Measurements from ENCODE around the gene SLC26A2. TPM values are rescaled to one million over a fixed set of nuclear protein-coding genes. Genes with fewer than 3 reads are reported as not detected.

The SLC26A2 gene
- total RNA-seq, 1 donor from 2014 or later: 17.4 TPM

- Mint-ChIP-seq H3K4me3 (peak overlapping the region; percentile 95), H3K9me3 (no peaks in the 10 kb centered on the region), H3K27ac (peak overlapping the region; percentile 96), H3K36me3 (no peaks in the 10 kb centered on the region), H3K4me1 (ENCODE audit: unreplicated experiment) (peaks cover 29% of the 10 kb centered on the region), H3K27me3 (no peaks in the 10 kb centered on the region)
- TF ChIP-seq CTCF (conservative IDR thresholded peaks at IDR 0.05): peak; percentile 71
- no peak for DNase-seq (ENCODE audit: extremely low spot score, unreplicated experiment)
Observed at GRCh38 chr5:149959406-149960236, 937 bp upstream of the SLC26A2 start.

GRCh38 chr5:149961186-149961685 lies 678 bp downstream of the SLC26A2 start:
- no peaks in the 10 kb centered on the region for H3K27me3 Mint-ChIP-seq
- no peaks in the 10 kb centered on the region for H3K9me3 Mint-ChIP-seq
- peaks cover 25% of the 10 kb centered on the region for H3K4me1 Mint-ChIP-seq (ENCODE audit: unreplicated experiment)
- no peak for DNase-seq (ENCODE audit: extremely low spot score, unreplicated experiment)
- H3K27ac Mint-ChIP-seq: no peak overlapping the region
- peak overlapping the region; percentile 95 for H3K4me3 Mint-ChIP-seq
- no peak for TF ChIP-seq CTCF (conservative IDR thresholded peaks at IDR 0.05)
- H3K36me3 Mint-ChIP-seq: no peaks in the 10 kb centered on the region

- TF ChIP-seq CTCF (conservative IDR thresholded peaks at IDR 0.05): peak; percentile 71
- Mint-ChIP-seq H3K36me3 (no peaks in the 10 kb centered on the region), H3K27me3 (no peaks in the 10 kb centered on the region), H3K4me3 (peak overlapping the region; percentile 95), H3K9me3 (no peaks in the 10 kb centered on the region), H3K27ac (no peak overlapping the region), H3K4me1 (ENCODE audit: unreplicated experiment) (peaks cover 25% of the 10 kb centered on the region)
- DNase-seq (ENCODE audit: extremely low spot score, unreplicated experiment): no peak
Observed at GRCh38 chr5:149961957-149962409, 1.4 kb downstream of the SLC26A2 start.

GRCh38 chr5:149962601-149963300 lies 2.2 kb downstream of the SLC26A2 start:
- no peak overlapping the region for H3K27ac Mint-ChIP-seq
- H3K27me3 Mint-ChIP-seq: no peaks in the 10 kb centered on the region
- peaks cover 25% of the 10 kb centered on the region for H3K4me1 Mint-ChIP-seq (ENCODE audit: unreplicated experiment)
- no peak for TF ChIP-seq CTCF (conservative IDR thresholded peaks at IDR 0.05)
- no peaks in the 10 kb centered on the region for H3K36me3 Mint-ChIP-seq
- H3K9me3 Mint-ChIP-seq: no peaks in the 10 kb centered on the region
- no peak for DNase-seq (ENCODE audit: extremely low spot score, unreplicated experiment)
- peak overlapping the region; percentile 36 for H3K4me3 Mint-ChIP-seq

GRCh38 chr5:149963729-149964128 lies 3.2 kb downstream of the SLC26A2 start:
- no peak for DNase-seq (ENCODE audit: extremely low spot score, unreplicated experiment)
- H3K27ac Mint-ChIP-seq: no peak overlapping the region
- no peaks in the 10 kb centered on the region for H3K27me3 Mint-ChIP-seq
- H3K4me1 Mint-ChIP-seq (ENCODE audit: unreplicated experiment): peaks cover 25% of the 10 kb centered on the region
- H3K9me3 Mint-ChIP-seq: no peaks in the 10 kb centered on the region
- no peak overlapping the region for H3K4me3 Mint-ChIP-seq
- H3K36me3 Mint-ChIP-seq: no peaks in the 10 kb centered on the region
- no peak for TF ChIP-seq CTCF (conservative IDR thresholded peaks at IDR 0.05)
